Urinary bladder (tissue), 4 donors: ENCODE measurements around the gene RAG2. TPM values are rescaled to one million over a fixed set of nuclear protein-coding genes. Genes with fewer than 3 reads are reported as not detected.
"Not testable (repeated sequence)": the region's sequence is repeated elsewhere in the genome, so short reads cannot be mapped to it uniquely, and the experiment has no call there.

Source experiments
- DNase-seq: peaks from one replicate; pipeline ENCODE4 v3.0.0-alpha.2; 2015; ENCODE audit errors: extremely low spot score
- H3K27ac ChIP-seq: one replicate; pipeline ENCODE4 v1.5.1; 2013; ENCODE audit warnings: low read depth, mild to moderate bottlenecking, moderate library complexity
- H3K36me3 ChIP-seq: one replicate; pipeline ENCODE4 v1.6.1; 2013; ENCODE audit warnings: mild to moderate bottlenecking, moderate library complexity; ENCODE audit not compliant: insufficient read depth
- H3K4me1 ChIP-seq: one replicate; pipeline ENCODE4 v1.6.1; 2013; ENCODE audit warnings: mild to moderate bottlenecking, moderate library complexity; ENCODE audit not compliant: insufficient read depth
- H3K4me3 ChIP-seq: one replicate; pipeline ENCODE4 v1.5.1; 2013; ENCODE audit warnings: low read depth, low read length
- WGBS: extraction: QIAGEN DNeasy Blood & Tissue Kit; methylation state at CpG from one replicate; pipeline ENCODE4 v1.1.7; 2013; 5-methylcytosine and 5-hydroxymethylcytosine counted together
- polyA plus RNA-seq: library from polyadenylated mRNA; stranded (reverse); fragments of 200-250 nt; gene quantifications from one replicate; pipeline ENCODE4 v1.2.3, GENCODE V29; 2013
- total RNA-seq: library from RNA; depleted of rRNA; stranded (reverse); fragments of >200 nt; gene quantifications from one replicate; pipeline ENCODE4 v1.2.3, GENCODE V29; 2014
- donor health status: healthy with polysubstance abuse.
- donor health status: healthy.

The RAG2 gene
- total and polyA plus RNA-seq, 2 donors: 0.16 TPM; not detected in 1

GRCh38 chr11:36557991-36558390, 40.0 kb downstream of the RAG2 start:
- H3K36me3 ChIP-seq: no peaks in the 10 kb centered on the region
- H3K27ac ChIP-seq: no peak overlapping the region
- DNase-seq: no peak

GRCh38 chr11:36557390-36557789, 40.6 kb downstream of the RAG2 start:
- WGBS: 96% methylated on average over 15 of the region's 17 CpGs
- H3K27ac ChIP-seq, H3K4me1 ChIP-seq, H3K4me3 ChIP-seq, H3K36me3 ChIP-seq, DNase-seq: not testable (repeated sequence)

More at GRCh38 chr11:36557991-36558390, 40.0 kb downstream of the RAG2 start:
- no peak overlapping the region for H3K4me3 ChIP-seq
- no peaks in the 10 kb centered on the region for H3K4me1 ChIP-seq

GRCh38 chr11:36550385-36551115, 47.5 kb downstream of the RAG2 start:
- no peak for DNase-seq
- Histone ChIP-seq H3K27ac (no peak overlapping the region), H3K4me3 (no peak overlapping the region), H3K36me3 (no peaks in the 10 kb centered on the region), H3K4me1 (no peaks in the 10 kb centered on the region)
- 36% methylated on average over 1 of the region's 1 CpG for WGBS

Other genes with a start within 250 kb of the RAG2 start
- 14.8 TPM for gene TRAF6, start 88.0 kb downstream of the RAG2 start, total RNA-seq
- gene TRAF6, start 88.0 kb downstream of the RAG2 start, polyA plus RNA-seq: 6.6 TPM
- 1.6 TPM for gene RAG1, start 30.2 kb downstream of the RAG2 start, total RNA-seq
- gene RAG1, start 30.2 kb downstream of the RAG2 start, polyA plus RNA-seq: 0.30 TPM
- 47.2 TPM for gene IFTAP, start 3.7 kb downstream of the RAG2 start, total RNA-seq
- gene IFTAP, start 3.7 kb downstream of the RAG2 start, polyA plus RNA-seq: 32.0 TPM